ENCODE data around the gene ENPP1. TPM values are rescaled to one million over a fixed set of nuclear protein-coding genes. Genes with fewer than 3 reads are reported as not detected.

Gene ENPP1
- total and polyA plus RNA-seq, 8 donors: 4.8 to 46.6 (median 18.7) TPM

- TF ChIP-seq CTCF (IDR thresholded peaks at IDR 0.05): no peak
- FAIRE-seq (no peak), ATAC-seq (no peak), DNase-seq (no peak)
- Histone ChIP-seq H3K36me3 (no peaks in the 10 kb centered on the region), H3K4me3 (no peak overlapping the region), H3K9me3 (no peaks in the 10 kb centered on the region), H3K4me1 (peaks cover 0 to 4% (median 0%) of the 10 kb centered on the region in 3 donors), H3K27me3 (no peaks in the 10 kb centered on the region), H3K27ac (no peak overlapping the region)
- 89 to 94% methylated on average over 2 of the region's 2 CpGs for WGBS, 2 donors
- intact Hi-C loops (cut with DNase I): no loop called here
Observed at GRCh38 chr6:131802347-131802746, 5.5 kb upstream of the ENPP1 start.

GRCh38 chr6:131803007-131803769 lies 4.6 kb upstream of the ENPP1 start:
- H3K27me3 ChIP-seq: no peaks in the 10 kb centered on the region
- 74 to 81% methylated on average over 10 of the region's 10 CpGs for WGBS, 2 donors
- no peak for DNase-seq
- H3K9me3 ChIP-seq: no peaks in the 10 kb centered on the region
- H3K36me3 ChIP-seq: no peaks in the 10 kb centered on the region
- intact Hi-C loops (cut with DNase I): no loop called here
- peaks cover 0 to 4% (median 0%) of the 10 kb centered on the region in 3 donors for H3K4me1 ChIP-seq
- no peak for TF ChIP-seq CTCF (IDR thresholded peaks at IDR 0.05)
- H3K4me3 ChIP-seq: no peak overlapping the region
- ATAC-seq: no peak
- no peak for FAIRE-seq
- no peak overlapping the region for H3K27ac ChIP-seq

GRCh38 chr6:131804131-131804530 lies 3.7 kb upstream of the ENPP1 start:
- WGBS, 2 donors: 75 to 79% methylated on average over 1 of the region's 1 CpG
- FAIRE-seq: no peak
- no peaks in the 10 kb centered on the region for H3K27me3 ChIP-seq

GRCh38 chr6:131807321-131807643 lies 538 bp upstream of the ENPP1 start:
- H3K27me3 ChIP-seq: no peaks in the 10 kb centered on the region

More at GRCh38 chr6:131804131-131804530, 3.7 kb upstream of the ENPP1 start:
- Histone ChIP-seq H3K27ac (no peak overlapping the region), H3K36me3 (no peaks in the 10 kb centered on the region), H3K9me3 (no peaks in the 10 kb centered on the region), H3K4me1 (peaks cover 0 to 8% (median 0%) of the 10 kb centered on the region in 3 donors), H3K4me3 (no peak overlapping the region)
- intact Hi-C loops (cut with DNase I): no loop called here
- TF ChIP-seq CTCF (IDR thresholded peaks at IDR 0.05): no peak
- ATAC-seq (no peak), DNase-seq (no peak)

More at GRCh38 chr6:131807321-131807643, 538 bp upstream of the ENPP1 start:
- ATAC-seq: no peak
- FAIRE-seq: no peak
- Histone ChIP-seq H3K27ac (peak overlapping the region in 2 of 4 donors; percentile 59 to 64), H3K4me1 (peaks cover 0 to 11% (median 11%) of the 10 kb centered on the region in 3 donors), H3K9me3 (no peaks in the 10 kb centered on the region), H3K4me3 (peak overlapping the region; percentile 7 to 78 (median 44)), H3K36me3 (no peaks in the 10 kb centered on the region)
- no peak for DNase-seq
- intact Hi-C loops (cut with DNase I): no loop called here
- WGBS, 2 donors: 3 to 6% methylated on average over 17 of the region's 17 CpGs
- TF ChIP-seq CTCF (IDR thresholded peaks at IDR 0.05): no peak
